Measurements from ENCODE around the gene ADGRG2. TPM values are rescaled to one million over a fixed set of nuclear protein-coding genes. Genes with fewer than 3 reads are reported as not detected.
"Not testable (repeated sequence)": the region's sequence is repeated elsewhere in the genome, so short reads cannot be mapped to it uniquely, and the experiment has no call there.

Gene ADGRG2
- total and polyA plus RNA-seq, 2 donors = 10.4 to 11.9 TPM

DNA sequence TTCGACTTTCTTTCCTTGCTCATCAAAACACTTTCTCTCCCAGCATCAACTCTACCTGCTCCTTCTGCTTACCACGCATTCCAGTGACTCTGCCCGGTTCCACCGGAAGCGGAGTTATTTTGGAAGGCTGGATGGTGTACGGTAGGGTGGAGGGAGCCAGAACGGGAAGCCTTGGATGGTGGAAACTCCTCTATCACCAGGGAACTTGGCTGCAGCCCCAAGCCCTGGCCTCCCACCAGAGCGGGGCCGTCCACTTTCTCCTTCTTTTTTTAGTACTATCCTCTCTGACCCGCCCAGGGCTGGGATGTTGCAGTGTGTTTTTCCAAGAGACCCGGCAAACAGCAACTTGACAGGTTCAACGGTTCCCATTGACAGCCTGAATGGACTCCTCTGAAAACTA, 27.6 kb downstream of the ADGRG2 start:
- DNase-seq (ENCODE audit: low read depth in 6 of 9, low spot score in 9 of 9) = no peak
- Histone ChIP-seq H3K27ac (ENCODE audit: low read depth in 1 of 2, low read length in 1 of 2) (no peak overlapping the region), H3K4me3 (ENCODE audit: low read length in 2 of 2) (no peak overlapping the region), H3K27me3 (ENCODE audit: control insufficient read depth in 2 of 2, insufficient read depth in 1 of 2, low read length in 1 of 2) (no peaks in the 10 kb centered on the region), H3K36me3 (ENCODE audit: control insufficient read depth in 2 of 2, insufficient read depth in 2 of 2, low read length in 1 of 2) (no peaks in the 10 kb centered on the region), H3K4me1 (ENCODE audit: control insufficient read depth in 2 of 2, insufficient read depth in 2 of 2, low read length in 2 of 2) (no peaks in the 10 kb centered on the region), H3K9me3 (ENCODE audit: control insufficient read depth in 2 of 2, insufficient read depth in 1 of 2, low read length in 1 of 2) (no peaks in the 10 kb centered on the region)
- 90% methylated on average over 12 of the region's 12 CpGs for WGBS

DNA sequence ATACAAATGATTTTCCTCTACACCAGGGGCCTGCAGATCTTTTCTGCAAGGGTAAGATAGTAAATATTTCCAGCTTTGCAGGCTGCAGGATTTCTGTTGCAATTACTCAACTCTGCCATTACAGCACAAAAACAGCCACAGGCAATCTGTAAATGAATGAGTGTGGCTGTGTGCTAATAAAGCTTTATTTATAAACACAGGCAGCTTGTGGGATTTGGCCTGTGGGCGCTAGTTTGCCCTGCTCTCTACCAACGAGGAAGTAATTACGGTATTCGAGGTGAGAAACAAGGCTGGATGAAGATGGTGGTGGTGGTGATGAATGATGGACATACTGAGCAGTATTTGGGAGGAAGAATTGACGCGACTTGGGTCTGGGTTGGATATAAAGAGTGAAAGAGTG, 30.7 kb downstream of the ADGRG2 start:
- H3K4me3 ChIP-seq (ENCODE audit: low read length in 2 of 2) = no peak overlapping the region
- no peak overlapping the region for H3K27ac ChIP-seq (ENCODE audit: low read depth in 1 of 2, low read length in 1 of 2)
- H3K4me1 ChIP-seq (ENCODE audit: control insufficient read depth in 2 of 2, insufficient read depth in 2 of 2, low read length in 2 of 2) = no peaks in the 10 kb centered on the region
- no peaks in the 10 kb centered on the region for H3K27me3 ChIP-seq (ENCODE audit: control insufficient read depth in 2 of 2, insufficient read depth in 1 of 2, low read length in 1 of 2)
- 96% methylated on average over 6 of the region's 6 CpGs for WGBS
- DNase-seq (ENCODE audit: low read depth in 6 of 9, low spot score in 9 of 9) = no peak
- H3K9me3 ChIP-seq (ENCODE audit: control insufficient read depth in 2 of 2, insufficient read depth in 1 of 2, low read length in 1 of 2) = no peaks in the 10 kb centered on the region
- no peaks in the 10 kb centered on the region for H3K36me3 ChIP-seq (ENCODE audit: control insufficient read depth in 2 of 2, insufficient read depth in 2 of 2, low read length in 1 of 2)

DNA sequence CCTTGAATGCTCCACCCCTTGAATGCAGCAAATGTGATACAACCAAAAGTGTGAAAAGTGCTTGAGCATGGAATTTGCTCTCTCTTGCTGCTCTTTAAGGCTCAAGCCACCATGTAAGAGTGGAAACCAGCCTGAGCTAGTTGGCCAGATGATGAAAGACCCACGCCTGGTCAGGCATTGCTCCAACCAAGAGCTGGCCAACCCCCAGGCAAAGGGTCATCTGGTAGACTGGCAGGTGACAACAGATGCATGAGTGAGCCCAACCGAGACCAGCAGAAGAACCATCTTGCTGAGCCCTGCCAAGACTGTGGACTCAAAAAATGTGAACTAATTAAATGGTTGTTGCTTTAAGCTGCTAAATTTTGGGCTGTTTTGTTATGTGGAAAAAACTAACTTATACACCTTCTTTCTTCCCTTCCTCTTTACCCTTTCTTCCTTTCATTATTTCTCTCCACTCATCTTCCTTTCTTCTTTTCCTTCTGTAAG, 32.7 kb downstream of the ADGRG2 start:
- no peaks in the 10 kb centered on the region for H3K27me3 ChIP-seq (ENCODE audit: control insufficient read depth in 2 of 2, insufficient read depth in 1 of 2, low read length in 1 of 2)
- WGBS = 93% methylated on average over 2 of the region's 2 CpGs
- H3K27ac ChIP-seq (ENCODE audit: low read depth in 1 of 2, low read length in 1 of 2) = no peak overlapping the region
- H3K36me3 ChIP-seq (ENCODE audit: control insufficient read depth in 2 of 2, insufficient read depth in 2 of 2, low read length in 1 of 2) = no peaks in the 10 kb centered on the region
- H3K4me1 ChIP-seq (ENCODE audit: control insufficient read depth in 2 of 2, insufficient read depth in 2 of 2, low read length in 2 of 2) = no peaks in the 10 kb centered on the region
- H3K4me3 ChIP-seq (ENCODE audit: low read length in 2 of 2) = no peak overlapping the region
- DNase-seq (ENCODE audit: low read depth in 6 of 9, low spot score in 9 of 9) = no peak
- no peaks in the 10 kb centered on the region for H3K9me3 ChIP-seq (ENCODE audit: control insufficient read depth in 2 of 2, insufficient read depth in 1 of 2, low read length in 1 of 2)

DNA sequence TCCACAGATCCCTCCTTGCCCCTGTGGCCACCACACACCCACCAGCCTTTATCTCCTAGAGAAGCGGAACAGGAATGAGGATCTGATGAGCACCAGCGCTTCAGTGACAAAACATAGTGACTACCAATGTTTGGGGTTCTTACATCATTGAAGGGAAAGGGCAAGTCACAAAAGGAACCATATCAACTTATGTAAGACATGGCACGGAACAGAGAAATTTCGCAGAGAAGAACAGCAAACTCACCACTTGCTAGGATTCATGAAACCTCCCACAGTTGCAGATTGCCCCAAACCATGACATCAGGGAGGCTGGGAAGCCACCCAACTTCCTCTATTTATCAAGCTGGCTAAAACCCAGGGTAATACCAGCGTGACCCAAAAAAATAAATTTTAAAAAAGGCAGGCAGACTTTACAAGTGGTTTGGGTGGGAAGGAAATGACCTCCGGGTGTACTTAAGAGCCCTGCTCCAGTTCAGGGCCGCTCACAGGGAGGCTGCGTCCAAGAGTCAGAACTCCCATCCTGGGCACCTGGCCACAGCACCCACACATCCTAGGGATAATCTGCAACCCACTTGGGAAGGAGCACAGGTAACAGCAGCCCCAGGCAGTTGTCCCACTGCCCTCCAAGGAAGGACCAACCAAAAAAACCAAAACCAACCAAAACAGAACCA, 36.0 kb downstream of the ADGRG2 start:
- Histone ChIP-seq H3K4me1 (ENCODE audit: control insufficient read depth in 2 of 2, insufficient read depth in 2 of 2, low read length in 2 of 2) (no peaks in the 10 kb centered on the region), H3K27me3 (ENCODE audit: control insufficient read depth in 2 of 2, insufficient read depth in 1 of 2, low read length in 1 of 2) (no peaks in the 10 kb centered on the region), H3K4me3 (ENCODE audit: low read length in 2 of 2) (no peak overlapping the region), H3K36me3 (ENCODE audit: control insufficient read depth in 2 of 2, insufficient read depth in 2 of 2, low read length in 1 of 2) (no peaks in the 10 kb centered on the region), H3K9me3 (ENCODE audit: control insufficient read depth in 2 of 2, insufficient read depth in 1 of 2, low read length in 1 of 2) (no peaks in the 10 kb centered on the region), H3K27ac (ENCODE audit: low read depth in 1 of 2, low read length in 1 of 2) (no peak overlapping the region)
- no peak for DNase-seq (ENCODE audit: low read depth in 6 of 9, low spot score in 9 of 9)
- 53% methylated on average over 8 of the region's 8 CpGs for WGBS

DNA sequence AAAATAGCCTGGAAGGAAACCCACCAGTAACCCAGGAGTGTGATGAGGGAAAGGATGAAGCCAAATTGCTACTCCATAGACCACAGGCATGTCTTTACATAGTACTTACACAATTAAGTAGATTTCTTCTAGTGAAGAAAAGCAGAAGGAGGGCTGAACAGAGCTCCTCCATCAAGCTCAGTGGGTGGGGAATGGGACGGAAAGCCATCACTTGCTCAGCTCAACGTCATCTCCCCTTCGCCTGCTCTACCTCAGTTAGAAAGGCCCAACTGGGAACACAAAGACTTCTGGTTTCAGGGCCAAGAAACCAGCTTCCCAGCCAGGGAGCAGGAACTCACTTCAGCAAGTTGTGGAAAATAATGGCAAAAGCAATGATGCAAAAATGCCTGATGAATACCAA, 36.6 kb downstream of the ADGRG2 start:
- H3K4me3 ChIP-seq (ENCODE audit: low read length in 2 of 2) = no peak overlapping the region
- no peaks in the 10 kb centered on the region for H3K36me3 ChIP-seq (ENCODE audit: control insufficient read depth in 2 of 2, insufficient read depth in 2 of 2, low read length in 1 of 2)
- H3K27ac ChIP-seq (ENCODE audit: low read depth in 1 of 2, low read length in 1 of 2) = no peak overlapping the region
- H3K4me1 ChIP-seq (ENCODE audit: control insufficient read depth in 2 of 2, insufficient read depth in 2 of 2, low read length in 2 of 2) = no peaks in the 10 kb centered on the region
- no peaks in the 10 kb centered on the region for H3K9me3 ChIP-seq (ENCODE audit: control insufficient read depth in 2 of 2, insufficient read depth in 1 of 2, low read length in 1 of 2)
- no peak for DNase-seq (ENCODE audit: low read depth in 6 of 9, low spot score in 9 of 9)
- no peaks in the 10 kb centered on the region for H3K27me3 ChIP-seq (ENCODE audit: control insufficient read depth in 2 of 2, insufficient read depth in 1 of 2, low read length in 1 of 2)
- 96% methylated on average over 3 of the region's 3 CpGs for WGBS

DNA sequence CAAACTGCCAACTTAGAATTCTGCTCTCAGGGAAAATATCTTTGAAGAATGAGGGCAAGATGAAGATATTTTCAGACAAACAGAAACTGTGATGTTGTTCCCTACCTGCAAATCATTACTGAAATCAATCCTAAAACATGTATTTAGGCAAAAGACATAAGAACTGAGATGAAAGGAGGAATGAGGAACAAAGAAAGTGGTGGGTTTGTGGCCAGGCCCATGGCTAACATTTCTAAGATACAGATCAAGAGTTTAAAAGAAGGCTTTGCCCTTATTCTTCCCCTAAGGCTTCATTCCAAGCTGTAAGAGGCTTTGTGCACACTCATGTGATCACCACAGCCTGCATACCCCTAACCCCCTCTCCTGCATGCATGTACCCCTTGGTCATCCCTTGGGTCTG, 46.5 kb downstream of the ADGRG2 start:
- Histone ChIP-seq H3K36me3 (ENCODE audit: control insufficient read depth in 2 of 2, insufficient read depth in 2 of 2, low read length in 1 of 2) (no peaks in the 10 kb centered on the region), H3K27me3 (ENCODE audit: control insufficient read depth in 2 of 2, insufficient read depth in 1 of 2, low read length in 1 of 2) (no peaks in the 10 kb centered on the region), H3K4me1 (ENCODE audit: control insufficient read depth in 2 of 2, insufficient read depth in 2 of 2, low read length in 2 of 2) (no peaks in the 10 kb centered on the region), H3K27ac (ENCODE audit: low read depth in 1 of 2, low read length in 1 of 2) (no peak overlapping the region), H3K4me3 (ENCODE audit: low read length in 2 of 2) (no peak overlapping the region), H3K9me3 (ENCODE audit: control insufficient read depth in 2 of 2, insufficient read depth in 1 of 2, low read length in 1 of 2) (no peaks in the 10 kb centered on the region)
- no peak for DNase-seq (ENCODE audit: low read depth in 6 of 9, low spot score in 9 of 9)

DNA sequence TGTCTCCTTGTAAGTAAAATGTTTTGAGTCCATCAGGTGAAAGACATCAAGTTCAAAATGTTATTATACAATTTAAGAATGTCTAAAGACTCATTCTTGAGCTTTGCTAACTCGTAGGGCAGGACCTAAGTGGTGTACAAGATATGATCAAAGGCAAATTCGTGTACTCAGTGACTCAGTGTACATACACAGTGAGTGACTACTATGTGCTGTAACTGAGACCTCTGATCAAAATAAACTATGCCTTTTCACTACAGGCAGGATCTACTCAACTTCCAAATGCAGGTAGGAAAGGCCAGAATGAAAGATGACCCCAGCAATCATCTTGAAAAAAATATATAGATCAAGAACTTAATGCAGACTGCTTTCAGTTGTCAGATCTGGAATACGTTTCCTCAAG, 49.9 kb downstream of the ADGRG2 start:
- DNase-seq (ENCODE audit: low read depth in 6 of 9, low spot score in 9 of 9) = no peak
- WGBS = 87% methylated on average over 3 of the region's 3 CpGs
- no peaks in the 10 kb centered on the region for H3K27me3 ChIP-seq (ENCODE audit: control insufficient read depth in 2 of 2, insufficient read depth in 1 of 2, low read length in 1 of 2)
- no peak overlapping the region for H3K27ac ChIP-seq (ENCODE audit: low read depth in 1 of 2, low read length in 1 of 2)
- no peaks in the 10 kb centered on the region for H3K4me1 ChIP-seq (ENCODE audit: control insufficient read depth in 2 of 2, insufficient read depth in 2 of 2, low read length in 2 of 2)
- H3K9me3 ChIP-seq (ENCODE audit: control insufficient read depth in 2 of 2, insufficient read depth in 1 of 2, low read length in 1 of 2) = no peaks in the 10 kb centered on the region
- H3K36me3 ChIP-seq (ENCODE audit: control insufficient read depth in 2 of 2, insufficient read depth in 2 of 2, low read length in 1 of 2) = no peaks in the 10 kb centered on the region
- no peak overlapping the region for H3K4me3 ChIP-seq (ENCODE audit: low read length in 2 of 2)

DNA sequence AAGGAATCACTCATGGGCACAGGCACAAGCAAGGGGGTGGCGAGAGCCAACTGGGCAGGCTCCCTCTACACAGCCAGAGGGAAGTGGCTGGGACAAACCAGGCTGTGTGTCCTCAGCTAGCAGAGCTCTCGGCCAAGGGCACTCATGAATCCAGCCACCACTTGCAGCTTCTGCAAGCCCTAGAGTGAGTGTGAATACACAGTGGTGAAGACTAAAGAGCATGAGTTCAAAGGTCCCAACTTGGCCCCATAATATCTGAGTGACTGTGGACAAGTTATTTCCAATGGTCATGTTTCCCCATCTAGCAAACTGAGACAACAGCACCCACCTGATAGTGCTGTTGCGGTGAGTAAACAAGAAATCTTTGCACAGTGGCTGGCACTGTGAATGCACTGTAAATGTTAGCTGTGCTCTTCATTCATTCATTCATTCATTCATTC, 51.7 kb downstream of the ADGRG2 start:
- no peaks in the 10 kb centered on the region for H3K36me3 ChIP-seq (ENCODE audit: control insufficient read depth in 2 of 2, insufficient read depth in 2 of 2, low read length in 1 of 2)
- H3K27me3 ChIP-seq (ENCODE audit: control insufficient read depth in 2 of 2, insufficient read depth in 1 of 2, low read length in 1 of 2) = no peaks in the 10 kb centered on the region
- no peak for DNase-seq (ENCODE audit: low read depth in 6 of 9, low spot score in 9 of 9)
- no peak overlapping the region for H3K27ac ChIP-seq (ENCODE audit: low read depth in 1 of 2, low read length in 1 of 2)
- no peaks in the 10 kb centered on the region for H3K9me3 ChIP-seq (ENCODE audit: control insufficient read depth in 2 of 2, insufficient read depth in 1 of 2, low read length in 1 of 2)
- 97% methylated on average over 3 of the region's 3 CpGs for WGBS
- no peaks in the 10 kb centered on the region for H3K4me1 ChIP-seq (ENCODE audit: control insufficient read depth in 2 of 2, insufficient read depth in 2 of 2, low read length in 2 of 2)
- no peak overlapping the region for H3K4me3 ChIP-seq (ENCODE audit: low read length in 2 of 2)

DNA sequence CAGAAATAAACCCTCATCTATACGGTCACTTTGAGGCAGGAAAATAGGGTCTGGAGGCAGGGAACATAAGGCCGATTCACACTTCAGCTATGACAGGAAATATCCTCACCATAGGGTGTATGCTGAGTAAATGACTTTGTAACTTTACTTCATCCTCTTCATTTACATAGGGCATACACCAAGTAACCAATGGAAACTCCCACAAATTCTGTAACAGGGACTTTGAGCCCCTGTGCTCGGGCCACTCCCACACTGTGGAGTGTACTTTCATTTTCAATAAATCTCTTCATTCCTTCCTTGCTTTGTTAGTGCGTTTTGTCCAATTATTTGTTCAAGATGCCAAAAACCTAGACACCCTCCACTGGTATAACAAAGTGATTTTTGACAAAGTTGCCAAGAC, 55.3 kb downstream of the ADGRG2 start:
- not testable (repeated sequence) for DNase-seq (ENCODE audit: low read depth in 6 of 9, low spot score in 9 of 9); H3K9me3 ChIP-seq (ENCODE audit: control insufficient read depth in 2 of 2, insufficient read depth in 1 of 2, low read length in 1 of 2); H3K36me3 ChIP-seq (ENCODE audit: control insufficient read depth in 2 of 2, insufficient read depth in 2 of 2, low read length in 1 of 2); H3K4me3 ChIP-seq (ENCODE audit: low read length in 2 of 2); H3K4me1 ChIP-seq (ENCODE audit: control insufficient read depth in 2 of 2, insufficient read depth in 2 of 2, low read length in 2 of 2); H3K27me3 ChIP-seq (ENCODE audit: control insufficient read depth in 2 of 2, insufficient read depth in 1 of 2, low read length in 1 of 2); H3K27ac ChIP-seq (ENCODE audit: low read depth in 1 of 2, low read length in 1 of 2)
- WGBS = 96% methylated on average over 4 of the region's 4 CpGs

All from thymus (tissue), 11 donors.